Measurements from ENCODE around the gene RSRC2.

DNA sequence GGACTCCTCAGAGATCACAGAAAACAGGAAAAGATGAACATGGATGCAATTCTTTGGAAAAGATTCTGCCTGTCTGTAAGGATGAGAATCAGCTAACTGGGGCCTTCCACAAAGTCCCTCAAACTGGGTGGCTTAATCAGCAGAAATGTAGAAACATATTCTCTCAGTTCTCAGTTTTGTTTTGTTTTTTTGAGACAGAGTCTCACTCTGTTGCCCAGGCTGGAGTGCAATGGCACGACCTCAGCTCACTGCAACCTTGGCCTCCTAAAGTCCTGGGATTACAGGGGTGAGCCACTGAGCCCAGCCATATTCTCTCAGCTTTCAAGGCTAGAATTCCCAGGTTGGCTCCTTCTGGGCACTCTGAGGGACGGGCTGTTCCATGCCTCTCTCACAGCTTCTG, 66.1 kb downstream of the RSRC2 start:
- TF ChIP-seq POLR2A (IDR thresholded peaks at IDR 0.05; ENCODE audit: low read depth, low read length) (no peak), PAX8 (IDR thresholded peaks at IDR 0.05) (no peak), EED (IDR thresholded peaks at IDR 0.05; ENCODE audit: low read depth) (no peak), MXI1 (IDR thresholded peaks at IDR 0.05; ENCODE audit: low read depth, low read length) (no peak), POLR2AphosphoS5 (IDR thresholded peaks at IDR 0.05; ENCODE audit: low read length) (no peak), SMAD5 (IDR thresholded peaks at IDR 0.05; ENCODE audit: low read depth) (no peak), EP300 (IDR thresholded peaks at IDR 0.05; ENCODE audit: borderline replicate concordance in 1 of 2, control insufficient read depth in 1 of 2, low read depth in 2 of 2, low read length in 2 of 2) (no peak), RFX5 (IDR thresholded peaks at IDR 0.05; ENCODE audit: low read depth, low read length) (no peak)
